Measurements from ENCODE around the gene NDUFV1. TPM values are rescaled to one million over a fixed set of nuclear protein-coding genes. Genes with fewer than 3 reads are reported as not detected.
A peak's percentile ranks its signal among the peaks of the same experiment; 100 is the strongest.
"Not testable (repeated sequence)": the region's sequence is repeated elsewhere in the genome, so short reads cannot be mapped to it uniquely, and the experiment has no call there.

Gene NDUFV1
- total RNA-seq, 1 donor from 2014 or later, result 128 TPM

DNA sequence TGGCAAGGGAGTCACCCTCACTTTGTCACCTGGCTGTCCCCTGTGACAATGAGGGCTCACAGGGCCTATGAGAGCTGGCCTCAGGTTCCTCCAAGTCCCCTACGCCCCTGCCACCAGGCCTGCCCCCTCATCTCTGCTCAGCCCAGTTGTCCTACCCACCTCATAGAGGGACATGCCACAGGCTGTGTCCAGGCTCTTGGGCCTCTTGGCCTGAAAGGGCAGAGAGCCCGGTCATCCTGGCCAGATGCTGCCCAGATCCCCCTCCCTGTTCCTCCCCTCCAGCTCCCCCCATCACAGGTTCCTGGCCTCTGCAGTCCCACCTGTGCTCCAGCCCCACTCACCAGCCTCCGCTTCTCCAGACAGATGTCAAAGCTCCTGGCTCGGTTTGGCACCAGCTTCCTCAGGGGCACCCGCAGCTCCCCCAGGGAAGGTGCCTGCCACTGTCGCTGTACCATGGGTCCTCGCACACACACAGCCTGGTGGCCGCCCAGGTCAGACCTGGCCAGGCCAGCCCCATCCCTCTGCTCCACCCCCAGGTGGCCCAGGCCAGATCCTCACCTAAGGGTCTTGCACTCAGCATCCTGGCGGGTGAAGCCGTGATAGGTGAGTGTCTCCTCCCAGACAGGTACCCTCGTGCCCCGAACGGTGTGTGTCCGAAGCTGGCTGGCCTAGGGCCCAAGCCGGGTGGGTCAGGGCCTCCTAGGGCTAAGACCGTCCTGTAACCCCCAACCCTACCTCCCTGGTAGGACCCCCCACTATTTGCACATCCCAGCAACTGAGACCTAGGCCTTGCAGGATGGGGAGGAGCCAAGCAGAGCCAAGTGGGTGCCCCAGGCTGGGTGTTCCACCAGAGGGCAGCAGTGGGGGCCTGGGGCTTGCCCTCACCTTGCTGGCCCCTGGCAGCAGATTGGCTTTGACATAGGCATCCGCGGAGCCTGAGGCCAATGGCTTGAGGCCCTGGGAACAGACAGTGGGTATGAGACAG is 8.3 kb downstream of the NDUFV1 start:
- Histone ChIP-seq H3K4me1 (peaks cover 0 to 6% of the 10 kb centered on the region in 2 donors), H3K36me3 (peaks cover 26 to 30% of the 10 kb centered on the region in 2 donors), H3K27me3 (no peaks in the 10 kb centered on the region), H3K9me3 (no peaks in the 10 kb centered on the region), H3K4me3 (peak overlapping the region in 1 of 2 donors; percentile 61), H3K27ac (peak overlapping the region in 1 of 2 donors; percentile 3)
- TF ChIP-seq, protein P1, sequence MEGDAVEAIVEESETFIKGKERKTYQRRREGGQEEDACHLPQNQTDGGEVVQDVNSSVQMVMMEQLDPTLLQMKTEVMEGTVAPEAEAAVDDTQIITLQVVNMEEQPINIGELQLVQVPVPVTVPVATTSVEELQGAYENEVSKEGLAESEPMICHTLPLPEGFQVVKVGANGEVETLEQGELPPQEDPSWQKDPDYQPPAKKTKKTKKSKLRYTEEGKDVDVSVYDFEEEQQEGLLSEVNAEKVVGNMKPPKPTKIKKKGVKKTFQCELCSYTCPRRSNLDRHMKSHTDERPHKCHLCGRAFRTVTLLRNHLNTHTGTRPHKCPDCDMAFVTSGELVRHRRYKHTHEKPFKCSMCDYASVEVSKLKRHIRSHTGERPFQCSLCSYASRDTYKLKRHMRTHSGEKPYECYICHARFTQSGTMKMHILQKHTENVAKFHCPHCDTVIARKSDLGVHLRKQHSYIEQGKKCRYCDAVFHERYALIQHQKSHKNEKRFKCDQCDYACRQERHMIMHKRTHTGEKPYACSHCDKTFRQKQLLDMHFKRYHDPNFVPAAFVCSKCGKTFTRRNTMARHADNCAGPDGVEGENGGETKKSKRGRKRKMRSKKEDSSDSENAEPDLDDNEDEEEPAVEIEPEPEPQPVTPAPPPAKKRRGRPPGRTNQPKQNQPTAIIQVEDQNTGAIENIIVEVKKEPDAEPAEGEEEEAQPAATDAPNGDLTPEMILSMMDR (IDR thresholded peaks at IDR 0.05), result no peak
- DNase-seq (ENCODE audit: low spot score in 2 of 2), result no peak
- intact Hi-C loops (cut with DNase I), result no loop called here

DNA sequence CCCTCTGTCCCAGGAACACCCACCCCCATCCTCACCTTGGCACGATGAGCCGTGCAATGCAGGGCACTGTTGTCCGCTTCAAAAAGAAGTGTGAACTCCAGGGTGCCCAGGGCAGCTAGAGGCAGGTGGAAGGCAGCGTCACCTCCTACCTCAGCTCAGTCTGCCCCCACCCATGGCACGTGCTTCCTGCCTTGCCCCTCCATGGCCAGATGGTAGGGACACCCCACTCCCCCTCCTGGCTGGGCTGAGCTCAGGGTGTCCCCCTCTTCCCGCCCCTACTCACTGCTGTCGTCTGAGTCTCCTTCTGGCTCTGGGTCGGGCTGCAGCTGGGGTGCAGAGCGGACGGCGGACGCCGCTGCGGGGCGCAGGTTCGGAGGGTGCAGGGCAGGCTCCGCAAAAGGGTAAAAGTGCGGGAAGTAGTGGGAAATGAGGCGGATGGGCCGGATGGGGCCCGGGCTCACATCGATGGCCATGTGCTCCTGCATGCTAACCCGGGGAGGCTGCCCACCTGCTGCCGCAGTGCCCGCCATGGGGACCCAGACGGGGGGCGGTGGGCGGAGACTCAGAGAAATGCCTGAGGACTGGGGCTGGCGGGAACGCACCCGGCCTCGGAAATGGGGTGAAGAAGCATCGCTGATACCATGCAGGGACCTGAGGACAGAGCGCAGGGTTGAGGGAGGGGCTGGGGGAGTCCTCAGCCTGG is 9.1 kb downstream of the NDUFV1 start:
- Histone ChIP-seq H3K36me3 (peaks cover 17 to 22% of the 10 kb centered on the region in 2 donors), H3K4me1 (peaks cover 0 to 6% of the 10 kb centered on the region in 2 donors), H3K9me3 (no peaks in the 10 kb centered on the region), H3K27ac (no peak overlapping the region), H3K4me3 (no peak overlapping the region), H3K27me3 (no peaks in the 10 kb centered on the region)
- TF ChIP-seq, protein P1 (IDR thresholded peaks at IDR 0.05), result no peak
- no peak for DNase-seq (ENCODE audit: low spot score in 2 of 2)
- intact Hi-C loops (cut with DNase I), result no loop called here

DNA sequence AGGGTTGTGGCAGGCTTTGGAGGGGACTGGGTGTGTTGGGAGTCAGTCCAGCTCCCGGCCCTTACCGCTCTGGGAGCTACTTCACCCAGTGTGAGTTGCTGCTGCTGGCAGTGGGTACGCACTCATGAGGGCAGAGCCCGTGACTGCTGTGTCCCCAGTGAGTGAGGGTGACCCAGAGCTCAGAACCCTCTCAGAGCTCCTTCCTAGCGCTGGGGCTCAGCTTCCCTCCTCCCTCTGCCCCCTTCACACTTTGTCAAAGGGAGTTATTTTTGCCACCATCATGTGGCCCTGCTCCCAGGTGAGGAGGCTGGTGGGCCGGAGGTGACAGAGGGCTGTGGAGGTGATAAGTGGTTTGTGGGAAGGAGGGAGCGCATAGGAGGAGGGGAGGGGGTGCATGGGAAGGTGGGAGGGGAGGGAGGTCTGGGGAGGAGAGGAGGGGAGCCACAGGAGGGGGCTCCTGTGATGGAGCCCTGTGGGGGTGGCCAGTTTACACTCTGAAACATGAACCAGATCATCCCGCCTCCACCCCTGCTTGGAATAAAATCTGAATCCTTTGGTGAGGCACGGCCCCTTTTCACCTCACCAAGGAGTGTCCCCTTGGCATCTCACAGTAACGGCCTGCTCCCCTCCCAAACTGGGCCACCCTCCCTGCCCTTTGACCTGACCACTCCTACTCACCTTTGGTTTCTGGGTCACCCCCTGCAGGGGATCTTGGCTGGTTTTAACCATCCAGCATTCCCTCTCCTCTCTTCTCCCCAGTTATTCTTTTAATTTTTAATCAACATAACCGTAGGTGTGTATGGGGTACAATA is 9.9 kb downstream of the NDUFV1 start:
- Histone ChIP-seq H3K27me3 (no peaks in the 10 kb centered on the region), H3K27ac (no peak overlapping the region), H3K9me3 (no peaks in the 10 kb centered on the region), H3K36me3 (peaks cover 10 to 14% of the 10 kb centered on the region in 2 donors), H3K4me1 (peaks cover 0 to 6% of the 10 kb centered on the region in 2 donors), H3K4me3 (no peak overlapping the region)
- DNase-seq (ENCODE audit: low spot score in 2 of 2), result no peak
- intact Hi-C loops (cut with DNase I), result no loop called here
- TF ChIP-seq, protein P1 (IDR thresholded peaks at IDR 0.05), result no peak

DNA sequence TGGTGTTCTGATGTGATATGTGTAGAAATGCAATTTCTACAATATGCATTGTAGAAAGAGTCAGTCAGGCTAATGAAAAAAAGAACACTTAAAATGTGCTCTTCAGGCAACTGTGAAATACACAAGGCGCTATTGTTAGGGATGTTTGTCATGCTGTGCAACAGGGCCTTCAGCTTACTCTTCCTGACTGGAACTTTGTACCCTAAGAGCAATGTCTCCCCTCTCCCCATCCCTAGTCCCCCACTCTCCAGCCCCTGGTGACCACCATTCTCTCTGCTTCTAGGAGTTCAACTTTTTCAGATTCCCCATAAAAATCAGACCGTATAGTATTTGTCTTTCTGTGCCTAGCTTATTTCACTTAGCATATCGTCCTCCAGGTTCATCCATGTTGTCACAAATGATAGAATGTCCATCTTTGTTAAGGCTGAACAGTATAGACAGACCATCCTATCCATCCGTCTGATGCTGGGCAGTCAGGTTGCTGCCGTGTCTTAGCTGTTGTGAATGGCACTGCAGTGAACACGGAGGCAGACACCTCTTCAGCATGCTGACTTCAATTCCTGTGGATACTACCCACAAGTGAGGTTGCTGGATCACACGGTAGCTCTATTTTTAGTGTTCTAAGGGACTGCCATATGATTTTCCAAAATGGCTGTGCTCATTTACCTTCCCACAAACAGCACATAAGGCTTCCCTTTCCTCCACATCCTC is 10.7 kb downstream of the NDUFV1 start:
- TF ChIP-seq, protein P1 (IDR thresholded peaks at IDR 0.05), result no peak
- no peaks in the 10 kb centered on the region for H3K27me3 ChIP-seq
- intact Hi-C loops (cut with DNase I), result no loop called here
- H3K4me1 ChIP-seq, result peaks cover 0 to 6% of the 10 kb centered on the region in 2 donors
- H3K27ac ChIP-seq, result no peak overlapping the region
- no peaks in the 10 kb centered on the region for H3K9me3 ChIP-seq
- no peak for DNase-seq (ENCODE audit: low spot score in 2 of 2)
- no peak overlapping the region for H3K4me3 ChIP-seq
- H3K36me3 ChIP-seq, result peaks cover 3 to 7% of the 10 kb centered on the region in 2 donors

DNA sequence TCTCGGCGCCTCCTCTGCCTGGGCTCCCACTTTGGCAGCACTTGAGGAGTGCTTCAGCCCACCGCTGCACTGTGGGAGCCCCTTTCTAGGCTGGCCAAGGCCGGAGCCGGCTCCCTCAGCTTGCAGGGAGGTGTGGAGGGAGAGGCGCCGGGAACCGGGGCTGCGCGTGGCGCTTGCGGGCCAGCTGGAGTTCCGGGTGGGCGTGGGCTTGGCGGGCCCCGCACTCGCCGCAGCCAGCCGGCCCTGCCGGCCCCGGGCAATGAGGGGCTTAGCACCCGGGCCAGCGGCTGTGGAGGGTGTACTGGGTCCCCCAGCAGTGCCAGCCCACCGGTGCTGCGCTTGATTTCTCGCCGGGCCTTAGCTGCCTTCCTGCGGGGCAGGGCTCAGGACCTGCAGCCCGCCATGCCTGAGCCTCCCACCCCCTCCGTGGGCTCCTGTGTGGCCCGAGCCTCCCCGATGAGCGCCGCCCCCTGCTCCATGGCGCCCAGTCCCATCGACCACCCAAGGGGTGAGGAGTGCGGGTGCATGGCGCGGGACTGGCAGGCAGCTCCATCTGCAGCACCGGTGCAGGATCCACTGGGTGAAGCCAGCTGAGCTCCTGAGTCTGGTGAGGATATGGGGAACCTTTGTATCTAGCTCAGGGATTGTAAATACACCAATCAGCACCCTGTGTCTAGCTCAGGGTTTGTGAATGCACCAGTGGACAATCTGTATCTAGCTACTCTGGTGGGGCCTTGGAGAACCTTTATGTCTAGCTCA is 12.3 kb downstream of the NDUFV1 start:
- H3K36me3 ChIP-seq; H3K27me3 ChIP-seq; DNase-seq (ENCODE audit: low spot score in 2 of 2); H3K27ac ChIP-seq; H3K9me3 ChIP-seq; H3K4me1 ChIP-seq; H3K4me3 ChIP-seq; intact Hi-C loops (cut with DNase I): not testable (repeated sequence)

DNA sequence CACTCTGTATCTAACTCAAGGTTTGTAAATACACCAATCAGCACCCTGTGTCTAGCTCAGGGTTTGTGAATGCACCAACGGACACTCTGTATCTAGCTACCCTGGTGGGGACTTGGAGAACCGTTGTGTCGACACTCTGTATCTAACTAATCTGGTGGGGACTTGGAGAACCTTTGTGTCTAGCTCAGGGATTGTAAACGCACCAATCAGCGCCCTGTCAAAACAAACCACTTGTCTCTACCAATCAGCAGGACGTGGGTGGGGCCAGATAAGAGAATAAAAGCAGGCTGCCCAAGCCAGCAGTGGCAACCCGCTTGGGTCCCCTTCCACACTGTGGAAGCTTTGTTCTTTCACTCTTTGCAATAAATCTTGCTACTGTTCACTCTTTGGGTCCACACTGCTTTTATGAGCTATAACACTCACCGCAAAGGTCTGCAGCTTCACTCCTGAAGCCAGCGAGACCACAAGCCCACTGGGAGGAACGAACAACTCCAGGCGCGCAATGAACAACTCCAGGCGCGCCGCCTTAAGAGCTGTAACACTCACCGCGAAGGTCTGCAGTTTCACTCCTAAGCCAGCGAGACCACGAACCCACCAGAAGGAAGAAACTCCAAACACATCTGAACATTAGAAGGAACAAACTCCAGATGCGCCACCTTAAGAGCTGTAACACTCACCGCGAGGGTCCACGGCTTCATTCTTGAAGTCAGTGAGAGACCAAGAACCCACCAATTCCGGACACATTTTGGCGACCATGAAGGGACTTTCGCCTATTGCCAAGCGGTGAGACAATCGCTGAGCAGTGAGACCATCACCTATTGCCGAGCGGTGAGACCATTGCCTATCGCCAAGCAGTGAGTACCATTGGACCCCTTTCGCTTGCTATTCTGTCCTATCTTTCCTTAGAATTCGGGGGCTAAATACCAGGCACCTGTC is 13.2 kb downstream of the NDUFV1 start:
- H3K27me3 ChIP-seq; H3K36me3 ChIP-seq; DNase-seq (ENCODE audit: low spot score in 2 of 2); H3K4me1 ChIP-seq; H3K27ac ChIP-seq; intact Hi-C loops (cut with DNase I); H3K9me3 ChIP-seq; H3K4me3 ChIP-seq: not testable (repeated sequence)

DNA sequence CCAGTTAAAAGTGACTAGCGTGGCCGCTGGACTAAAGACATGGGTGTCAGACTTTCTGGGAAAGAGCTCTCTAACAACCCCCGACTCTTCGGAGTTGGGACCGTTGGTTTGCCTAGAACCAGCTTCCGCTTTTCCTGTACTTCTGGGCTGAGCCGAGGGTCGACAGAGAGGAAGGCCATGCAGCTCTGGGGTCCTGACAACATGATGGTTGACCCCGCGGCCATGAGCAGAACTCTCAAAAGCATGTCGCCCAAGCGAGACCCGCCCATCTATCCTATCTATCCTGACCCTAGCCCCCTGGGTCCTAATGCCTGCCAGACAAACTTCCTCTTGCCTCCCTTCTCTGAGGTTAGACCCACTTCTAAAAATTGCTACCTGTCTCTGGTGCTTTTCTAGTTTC is 13.9 kb downstream of the NDUFV1 start:
- H3K4me1 ChIP-seq; H3K9me3 ChIP-seq; H3K27me3 ChIP-seq; intact Hi-C loops (cut with DNase I); DNase-seq (ENCODE audit: low spot score in 2 of 2); H3K27ac ChIP-seq; H3K4me3 ChIP-seq; H3K36me3 ChIP-seq: not testable (repeated sequence)
